SK-N-SH (cell line): Measurements from ENCODE around the gene DLG2. TPM values are rescaled to one million over a fixed set of nuclear protein-coding genes. Genes with fewer than 3 reads are reported as not detected.

Experiments used
- CTCF ChIA-PET: fragments of 300-600, 350-600 bp; formaldehyde crosslinking; extraction: SDS; loops from one replicate; lab custom pipeline; 2021; lab: Yijun Ruan, JAX
- POLR2A ChIA-PET: fragments of 350-600 bp; sonication (Branson Sonifier 250); formaldehyde crosslinking; extraction: SDS; loops from one replicate; lab custom pipeline; 2020; ENCODE audit warnings: antibody characterized with exemption, inconsistent platforms; lab: Yijun Ruan, JAX
- DNase-seq: peaks from one replicate; pipeline ENCODE4 v3.0.0; 2012
- H2AFZ ChIP-seq: fragments of 200-600 bp; sonication (generic); 2 replicates; pipeline ENCODE4 v1.8.1; 2016; ENCODE audit warnings: antibody characterized with exemption, mild to moderate bottlenecking, low read depth
- H3F3A ChIP-seq: fragments of 200-600 bp; sonication (generic); replicated peaks from 2 replicates; pipeline ENCODE3; 2016; ENCODE audit warnings: antibody characterized with exemption, mild to moderate bottlenecking; ENCODE audit not compliant: insufficient read depth
- H3K27ac ChIP-seq, 2 experiments: fragments of 200-500 bp in 1 of 2; fragments of 200-600 bp in 1 of 2; sonication (Bioruptor generic) in 1 of 2; sonication (generic), shearing (Covaris generic) in 1 of 2; 2 replicates each; pipeline versions ENCODE4 v1.5.1 to v1.6.1; 2014 to 2016; ENCODE audit warnings: low read depth in 2 of 2, inconsistent platforms in 1 of 2, low read length in 1 of 2, mild to moderate bottlenecking in 1 of 2, mixed read lengths in 1 of 2
- H3K27me3 ChIP-seq: fragments of 200-600 bp; sonication (generic), shearing (Covaris generic); 2 replicates; pipeline ENCODE4 v1.6.1; 2016; ENCODE audit warnings: mixed run types; ENCODE audit not compliant: insufficient read depth
- H3K36me3 ChIP-seq, 2 experiments: fragments of 200-500 bp in 1 of 2; fragments of 200-600 bp in 1 of 2; sonication (Bioruptor generic) in 1 of 2; sonication (generic) in 1 of 2; replicated peaks in 1 of 2; 2 replicates each; pipeline versions ENCODE3 to v1.5.1; 2014 to 2016; ENCODE audit warnings: low read length in 1 of 2, mild to moderate bottlenecking in 1 of 2; ENCODE audit not compliant: insufficient read depth in 2 of 2, control insufficient read depth in 1 of 2
- H3K4me1 ChIP-seq, 2 experiments: fragments of 200-500 bp in 1 of 2; fragments of 200-600 bp in 1 of 2; sonication (Bioruptor generic) in 1 of 2; sonication (generic), shearing (Covaris generic) in 1 of 2; 2 replicates each; pipeline versions ENCODE4 v1.5.1 to v1.6.1; 2014 to 2016; ENCODE audit warnings: low read depth in 1 of 2, low read length in 1 of 2, mixed run types in 1 of 2; ENCODE audit not compliant: insufficient read depth in 2 of 2, control insufficient read depth in 1 of 2
- H3K4me2 ChIP-seq: fragments of 200-600 bp; sonication (generic), shearing (Covaris generic); 2 replicates; pipeline ENCODE4 v1.6.1; 2017; ENCODE audit warnings: mixed run types
- H3K4me3 ChIP-seq, 2 experiments: fragments of 200-500 bp in 1 of 2; fragments of 200-600 bp in 1 of 2; sonication (Bioruptor generic) in 1 of 2; sonication (generic), shearing (Covaris generic) in 1 of 2; 2 replicates each; pipeline versions ENCODE4 v1.5.1 to v1.8.1; 2014 to 2016; ENCODE audit warnings: low read depth in 2 of 2, inconsistent platforms in 1 of 2, low read length in 1 of 2, mild to moderate bottlenecking in 1 of 2, mixed read lengths in 1 of 2, moderate library complexity in 1 of 2
- H3K79me2 ChIP-seq: fragments of 200-600 bp; sonication (generic); 2 replicates; pipeline ENCODE4 v1.8.1; 2017; ENCODE audit warnings: mild to moderate bottlenecking; ENCODE audit not compliant: insufficient read depth
- H3K9ac ChIP-seq: fragments of 200-600 bp; sonication (generic); 2 replicates; pipeline ENCODE4 v1.6.1; 2017; ENCODE audit warnings: mixed run types
- H3K9me2 ChIP-seq: fragments of 200-600 bp; sonication (generic); 2 replicates; pipeline ENCODE4 v1.6.1; 2017; ENCODE audit warnings: mixed run types
- H3K9me3 ChIP-seq: fragments of 200-600 bp; sonication (generic); 2 replicates; pipeline ENCODE4 v1.6.1; 2017; ENCODE audit warnings: mixed run types, mild to moderate bottlenecking, moderate library complexity
- H4K20me1 ChIP-seq: fragments of 200-600 bp; sonication (generic); 2 replicates; pipeline ENCODE4 v1.6.1; 2017; ENCODE audit warnings: mild to moderate bottlenecking, mixed run types; ENCODE audit not compliant: insufficient read depth
- CHD2 ChIP-seq: fragments of 150-350 bp; IDR thresholded peaks from 2 replicates; pipeline ENCODE4 v1.6.1; 2018; ENCODE audit warnings: low read length; ENCODE audit not compliant: partially characterized antibody
- EP300 ChIP-seq, 2 experiments: IDR thresholded peaks; 2 replicates each; pipeline versions ENCODE4 v1.4.0 to v1.6.1; 2012; ENCODE audit warnings: borderline replicate concordance in 1 of 2, low read depth in 1 of 2, low read length in 1 of 2
- FOSL2 ChIP-seq: IDR thresholded peaks from 2 replicates; pipeline ENCODE4 v1.4.0; 2012; ENCODE audit warnings: low read depth, mild to moderate bottlenecking, moderate library complexity, borderline replicate concordance
- MEF2A ChIP-seq: IDR thresholded peaks from 2 replicates; pipeline ENCODE4 v1.4.0; 2012; ENCODE audit warnings: low read depth, borderline replicate concordance
- NFIC ChIP-seq: IDR thresholded peaks from 2 replicates; pipeline ENCODE4 v1.4.0; 2012; ENCODE audit warnings: borderline replicate concordance
- POLR2AphosphoS5 ChIP-seq: IDR thresholded peaks from 2 replicates; pipeline ENCODE4 v1.6.1; 2012; ENCODE audit warnings: low read depth, low read length
- RCOR1 ChIP-seq: fragments of 150-350 bp; IDR thresholded peaks from 2 replicates; pipeline ENCODE4 v1.6.1; 2017; ENCODE audit warnings: antibody characterized with exemption, low read length
- TEAD4 ChIP-seq: IDR thresholded peaks from 2 replicates; pipeline ENCODE4 v1.4.0; 2012; ENCODE audit warnings: mild to moderate bottlenecking, borderline replicate concordance; ENCODE audit not compliant: insufficient read depth
- WGBS: methylation state at CpG from one replicate; pipeline ENCODE4 v1.1.6; 2017; ENCODE audit warnings: low lambda C conversion rate; 5-methylcytosine and 5-hydroxymethylcytosine counted together
- polyA plus RNA-seq, 3 experiments: library from polyadenylated mRNA; depleted of rRNA; stranded (reverse); fragments of >200 nt; gene quantifications; 2 replicates each; pipeline ENCODE4 v1.2.3, GENCODE V29; 2012
- TF ChIP-seq, protein P1 (sequence below): IDR thresholded peaks from 2 replicates; pipeline ENCODE4 v1.4.0; 2012; ENCODE audit warnings: low read depth
- TF ChIP-seq, protein P2 (sequence below): IDR thresholded peaks from 2 replicates; pipeline ENCODE4 v1.6.1; 2012; ENCODE audit warnings: mild to moderate bottlenecking, low read depth, low read length, moderate library complexity
- TF ChIP-seq, protein P3 (sequence below): IDR thresholded peaks from 2 replicates; pipeline ENCODE4 v1.4.0; 2012; ENCODE audit warnings: low read depth, borderline replicate concordance
- TF ChIP-seq, protein P4 (sequence below): fragments of 150-350 bp; IDR thresholded peaks from 2 replicates; pipeline ENCODE4 v1.6.1; 2016; ENCODE audit warnings: mild to moderate bottlenecking, low read depth, low read length

DLG2 gene
- polyA plus RNA-seq, 1 of the 3 experiments (the other 2 are of a cell fraction) = 0.21 TPM

DNA sequence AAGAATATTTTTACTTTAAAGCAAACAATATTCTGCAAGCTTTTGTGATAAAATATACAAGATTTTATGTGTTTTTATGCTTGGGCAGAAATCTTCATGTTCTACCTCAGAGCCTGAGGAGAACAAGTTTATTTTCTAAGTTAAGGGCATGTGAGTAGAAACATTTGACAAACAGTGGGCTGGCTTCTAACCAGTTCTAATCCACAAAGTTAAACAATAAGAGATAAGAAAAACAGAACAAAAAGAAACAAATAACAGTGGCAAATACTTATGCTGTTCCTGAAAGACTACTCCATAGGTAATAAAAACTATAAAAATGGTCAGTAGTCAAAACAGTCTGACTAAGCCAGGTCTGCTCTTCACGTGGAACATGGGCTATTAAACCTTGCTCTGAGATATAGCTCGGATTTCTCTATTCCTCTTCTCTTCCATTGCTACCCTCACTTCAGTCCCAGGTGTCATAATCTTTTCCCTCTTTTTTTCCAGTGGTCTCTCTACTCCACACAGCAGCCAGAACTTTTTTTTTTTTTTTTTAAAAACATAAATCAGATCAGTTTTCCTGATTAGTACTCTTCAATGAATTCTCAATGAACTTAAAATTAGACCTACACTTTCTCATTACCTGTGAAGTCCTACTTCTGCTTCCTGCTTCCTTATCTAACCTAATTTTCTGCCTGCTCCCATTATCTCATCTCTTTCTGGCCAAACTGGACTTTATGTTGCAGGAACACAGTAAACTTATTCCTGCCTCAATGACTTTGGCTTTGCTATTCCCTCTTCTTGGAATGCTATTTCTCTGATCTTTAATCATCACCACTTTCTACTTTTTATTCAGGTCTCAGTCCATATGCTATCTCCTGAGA, 1669.9 kb downstream of the DLG2 start:
- no peak overlapping the region for H3K4me2 ChIP-seq
- no peaks in the 10 kb centered on the region for H4K20me1 ChIP-seq
- H3K9me2 ChIP-seq = no peaks in the 10 kb centered on the region
- no peaks in the 10 kb centered on the region for H3K36me3 ChIP-seq
- no peak overlapping the region for H3K9ac ChIP-seq
- ChIA-PET CTCF (interaction anchor here (0.9 kb wide), 1 partner anchor 113 kb away, joined by 3 read pairs; no protein-coding TSS in a partner anchor), POLR2A (no interaction called here)
- H3K4me3 ChIP-seq = no peak overlapping the region
- H3K9me3 ChIP-seq = no peaks in the 10 kb centered on the region
- WGBS = 31% methylated on average over 2 of the region's 2 CpGs
- TF ChIP-seq FOSL2 = no peak
- TF ChIP-seq, protein P1, sequence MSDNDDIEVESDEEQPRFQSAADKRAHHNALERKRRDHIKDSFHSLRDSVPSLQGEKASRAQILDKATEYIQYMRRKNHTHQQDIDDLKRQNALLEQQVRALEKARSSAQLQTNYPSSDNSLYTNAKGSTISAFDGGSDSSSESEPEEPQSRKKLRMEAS = no peak
- TF ChIP-seq, protein P2, sequence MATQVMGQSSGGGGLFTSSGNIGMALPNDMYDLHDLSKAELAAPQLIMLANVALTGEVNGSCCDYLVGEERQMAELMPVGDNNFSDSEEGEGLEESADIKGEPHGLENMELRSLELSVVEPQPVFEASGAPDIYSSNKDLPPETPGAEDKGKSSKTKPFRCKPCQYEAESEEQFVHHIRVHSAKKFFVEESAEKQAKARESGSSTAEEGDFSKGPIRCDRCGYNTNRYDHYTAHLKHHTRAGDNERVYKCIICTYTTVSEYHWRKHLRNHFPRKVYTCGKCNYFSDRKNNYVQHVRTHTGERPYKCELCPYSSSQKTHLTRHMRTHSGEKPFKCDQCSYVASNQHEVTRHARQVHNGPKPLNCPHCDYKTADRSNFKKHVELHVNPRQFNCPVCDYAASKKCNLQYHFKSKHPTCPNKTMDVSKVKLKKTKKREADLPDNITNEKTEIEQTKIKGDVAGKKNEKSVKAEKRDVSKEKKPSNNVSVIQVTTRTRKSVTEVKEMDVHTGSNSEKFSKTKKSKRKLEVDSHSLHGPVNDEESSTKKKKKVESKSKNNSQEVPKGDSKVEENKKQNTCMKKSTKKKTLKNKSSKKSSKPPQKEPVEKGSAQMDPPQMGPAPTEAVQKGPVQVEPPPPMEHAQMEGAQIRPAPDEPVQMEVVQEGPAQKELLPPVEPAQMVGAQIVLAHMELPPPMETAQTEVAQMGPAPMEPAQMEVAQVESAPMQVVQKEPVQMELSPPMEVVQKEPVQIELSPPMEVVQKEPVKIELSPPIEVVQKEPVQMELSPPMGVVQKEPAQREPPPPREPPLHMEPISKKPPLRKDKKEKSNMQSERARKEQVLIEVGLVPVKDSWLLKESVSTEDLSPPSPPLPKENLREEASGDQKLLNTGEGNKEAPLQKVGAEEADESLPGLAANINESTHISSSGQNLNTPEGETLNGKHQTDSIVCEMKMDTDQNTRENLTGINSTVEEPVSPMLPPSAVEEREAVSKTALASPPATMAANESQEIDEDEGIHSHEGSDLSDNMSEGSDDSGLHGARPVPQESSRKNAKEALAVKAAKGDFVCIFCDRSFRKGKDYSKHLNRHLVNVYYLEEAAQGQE = no peak
- no peaks in the 10 kb centered on the region for H3K27me3 ChIP-seq
- no peaks in the 10 kb centered on the region; a peak in 1 of 4 replicates for H3K4me1 ChIP-seq
- H3F3A ChIP-seq = no peaks in the 10 kb centered on the region
- no peak overlapping the region for H2AFZ ChIP-seq
- H3K27ac ChIP-seq = no peak overlapping the region
- DNase-seq = no peak
- no peaks in the 10 kb centered on the region for H3K79me2 ChIP-seq

DNA sequence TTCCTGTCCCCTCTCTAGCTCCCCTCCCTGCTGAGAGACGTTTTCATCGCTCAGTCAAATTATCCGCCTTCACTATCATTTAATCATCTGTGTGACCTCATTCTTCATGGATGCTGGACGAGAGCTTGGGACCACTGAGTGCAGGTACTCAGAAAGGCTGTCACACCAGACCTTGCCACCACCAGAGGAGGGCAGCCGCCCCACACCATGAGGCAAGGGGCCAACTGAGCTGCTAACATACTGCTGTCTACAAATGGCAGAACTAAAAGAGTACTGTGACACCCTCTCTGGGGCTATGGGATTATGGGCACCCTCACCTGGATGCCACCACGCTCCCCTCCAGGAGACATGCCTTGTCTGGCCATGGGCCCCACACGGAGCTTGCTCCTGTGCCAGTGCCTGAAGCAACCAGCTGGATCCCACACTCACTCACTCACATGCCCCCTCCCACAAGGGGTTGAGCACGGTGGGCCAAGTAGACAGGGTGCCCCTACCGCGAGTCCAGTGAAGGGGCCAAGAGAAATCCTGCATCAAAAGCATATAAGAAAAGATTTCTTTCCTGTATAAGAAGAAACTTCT, 1670.9 kb downstream of the DLG2 start:
- Histone ChIP-seq H3K4me1 (no peaks in the 10 kb centered on the region; a peak in 1 of 4 replicates), H3K9me3 (no peaks in the 10 kb centered on the region), H3K27me3 (no peaks in the 10 kb centered on the region), H3K36me3 (no peaks in the 10 kb centered on the region), H3K27ac (no peak overlapping the region), H3K79me2 (no peaks in the 10 kb centered on the region), H3F3A (no peaks in the 10 kb centered on the region), H4K20me1 (no peaks in the 10 kb centered on the region), H3K4me2 (no peak overlapping the region), H3K9ac (no peak overlapping the region), H2AFZ (no peak overlapping the region), H3K9me2 (no peaks in the 10 kb centered on the region), H3K4me3 (no peak overlapping the region)
- 78% methylated on average over 10 of the region's 10 CpGs for WGBS
- CTCF ChIA-PET = interaction anchor here (1.3 kb wide), 1 partner anchor 119 kb away, joined by 3 read pairs; no protein-coding TSS in a partner anchor
- POLR2A ChIA-PET = no interaction called here
- TF ChIP-seq, protein P3, sequence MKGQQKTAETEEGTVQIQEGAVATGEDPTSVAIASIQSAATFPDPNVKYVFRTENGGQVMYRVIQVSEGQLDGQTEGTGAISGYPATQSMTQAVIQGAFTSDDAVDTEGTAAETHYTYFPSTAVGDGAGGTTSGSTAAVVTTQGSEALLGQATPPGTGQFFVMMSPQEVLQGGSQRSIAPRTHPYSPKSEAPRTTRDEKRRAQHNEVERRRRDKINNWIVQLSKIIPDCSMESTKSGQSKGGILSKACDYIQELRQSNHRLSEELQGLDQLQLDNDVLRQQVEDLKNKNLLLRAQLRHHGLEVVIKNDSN = no peak
- TF ChIP-seq NFIC (no peak), FOSL2 (no peak), TEAD4 (no peak), MEF2A (no peak), POLR2AphosphoS5 (no peak), EP300 (IDR thresholded peaks at IDR 0.05; ENCODE audit: borderline replicate concordance in 1 of 2, low read depth in 1 of 2, low read length in 1 of 2) (no peak), RCOR1 (no peak), CHD2 (no peak)
- TF ChIP-seq, protein P1 = no peak
- TF ChIP-seq, protein P4, sequence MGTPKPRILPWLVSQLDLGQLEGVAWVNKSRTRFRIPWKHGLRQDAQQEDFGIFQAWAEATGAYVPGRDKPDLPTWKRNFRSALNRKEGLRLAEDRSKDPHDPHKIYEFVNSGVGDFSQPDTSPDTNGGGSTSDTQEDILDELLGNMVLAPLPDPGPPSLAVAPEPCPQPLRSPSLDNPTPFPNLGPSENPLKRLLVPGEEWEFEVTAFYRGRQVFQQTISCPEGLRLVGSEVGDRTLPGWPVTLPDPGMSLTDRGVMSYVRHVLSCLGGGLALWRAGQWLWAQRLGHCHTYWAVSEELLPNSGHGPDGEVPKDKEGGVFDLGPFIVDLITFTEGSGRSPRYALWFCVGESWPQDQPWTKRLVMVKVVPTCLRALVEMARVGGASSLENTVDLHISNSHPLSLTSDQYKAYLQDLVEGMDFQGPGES = no peak
- no peak for DNase-seq
